Tibial artery (tissue), 4 donors: ENCODE data around the gene CD58.
A peak's percentile ranks its signal among the peaks of the same experiment; 100 is the strongest.
"Not testable (repeated sequence)": the region's sequence is repeated elsewhere in the genome, so short reads cannot be mapped to it uniquely, and the experiment has no call there.

ENCODE experiments used
- DNase-seq, 2 donors: peaks; one replicate each; pipeline ENCODE4 v3.0.0-alpha.2; 2019
- H3K27ac ChIP-seq, 2 donors: fragments of 200-600 bp; sonication (generic) in 1 of 2; 1 replicate in 1 of 2; 2 replicates in 1 of 2; pipeline ENCODE4 v1.5.1; 2018 to 2019; ENCODE audit warnings: mild to moderate bottlenecking in 1 of 2
- H3K27me3 ChIP-seq, 2 donors: fragments of 200-600 bp; sonication (generic) in 1 of 2; one replicate each; pipeline versions ENCODE4 v1.5.1 to v1.6.0; 2016 to 2019
- H3K36me3 ChIP-seq, 3 donors: fragments of 200-600 bp; sonication (generic) in 2 of 3; one replicate each; pipeline ENCODE4 v1.5.1; 2016 to 2019; ENCODE audit warnings: mild to moderate bottlenecking in 2 of 3
- H3K4me1 ChIP-seq, 4 donors: fragments of 200-600 bp; sonication (generic) in 2 of 4; 1 replicate in 3 of 4; 2 replicates in 1 of 4; pipeline ENCODE4 v1.5.1; 2016 to 2019
- H3K4me3 ChIP-seq, 2 donors: fragments of 200-600 bp; sonication (generic) in 1 of 2; 1 replicate in 1 of 2; 2 replicates in 1 of 2; pipeline ENCODE4 v1.5.1; 2018 to 2019; ENCODE audit warnings: mild to moderate bottlenecking in 2 of 2
- H3K9me3 ChIP-seq, 3 donors: fragments of 200-600 bp; sonication (generic) in 1 of 3; one replicate each; pipeline ENCODE4 v1.5.1; 2016 to 2019
- CTCF ChIP-seq, 2 experiments: fragments of 200-600 bp in 1 of 2; fragments of 450-650 bp in 1 of 2; IDR thresholded peaks; one replicate each; pipeline ENCODE4 v1.5.1; 2017 to 2019; ENCODE audit warnings: antibody characterized with exemption in 2 of 2, mild to moderate bottlenecking in 1 of 2, moderate library complexity in 1 of 2
- intact Hi-C: fragments of 100-400 bp; cut with DNase I; formaldehyde crosslinking; loops from one replicate; pipeline ENCODE4 v1.15.0; 2023; ENCODE audit warnings: low total_unique reads

Gene CD58

GRCh38 chr1:116570358-116571214 is at the start of gene CD58:
CD58 (minus strand) TSS chr1:116571026; CDS start chr1:116570972, 54 bp downstream.
- peak; percentile 88 to 95 for DNase-seq
- peak; percentile 67 to 82 for TF ChIP-seq CTCF (IDR thresholded peaks at IDR 0.05)
- intact Hi-C loops: loop anchor here (5.0 kb wide), 2 partner anchors 198 to 487 kb away; partner anchors contain the start of gene ATP1A1
- H3K4me1 ChIP-seq: peaks cover 0 to 47% (median 8%) of the 10 kb centered on the region in 4 donors
- peak within 1 kb of the TSS; percentile 96 for H3K27ac ChIP-seq
- peak within 1 kb of the TSS; percentile 88 to 90 for H3K4me3 ChIP-seq
- H3K27me3 ChIP-seq: no peaks in the 10 kb centered on the region
- no peaks in the 10 kb centered on the region for H3K9me3 ChIP-seq
- H3K36me3 ChIP-seq: no peaks in the 10 kb centered on the region

- H3K27ac ChIP-seq, H3K4me3 ChIP-seq, H3K9me3 ChIP-seq, H3K27me3 ChIP-seq, DNase-seq, H3K4me1 ChIP-seq, H3K36me3 ChIP-seq, intact Hi-C loops: not testable (repeated sequence)
Observed at GRCh38 chr1:116620392-116620791, 49.6 kb upstream of the CD58 start.

- H3K4me3 ChIP-seq, H3K27ac ChIP-seq, H3K36me3 ChIP-seq, H3K4me1 ChIP-seq, DNase-seq, H3K27me3 ChIP-seq, H3K9me3 ChIP-seq, intact Hi-C loops: not testable (repeated sequence)
Observed at GRCh38 chr1:116619106-116619505, 48.3 kb upstream of the CD58 start.

GRCh38 chr1:116617808-116618207 is 47.0 kb upstream of the CD58 start:
- H3K27ac ChIP-seq, H3K4me3 ChIP-seq, H3K36me3 ChIP-seq, DNase-seq, H3K27me3 ChIP-seq, intact Hi-C loops, H3K9me3 ChIP-seq, H3K4me1 ChIP-seq: not testable (repeated sequence)

GRCh38 chr1:116613825-116614224 is 43.0 kb upstream of the CD58 start:
- H3K4me3 ChIP-seq, H3K4me1 ChIP-seq, intact Hi-C loops, H3K9me3 ChIP-seq, H3K27ac ChIP-seq, DNase-seq, H3K27me3 ChIP-seq: not testable (repeated sequence)
- peaks cover 0 to 12% (median 0%) of the 10 kb centered on the region in 3 donors for H3K36me3 ChIP-seq

GRCh38 chr1:116609801-116610371 is 39.1 kb upstream of the CD58 start:
- H3K4me1 ChIP-seq: not testable (repeated sequence)

GRCh38 chr1:116608841-116609240 is 38.0 kb upstream of the CD58 start:
- H3K36me3 ChIP-seq, H3K9me3 ChIP-seq, H3K4me3 ChIP-seq, H3K4me1 ChIP-seq, H3K27me3 ChIP-seq, DNase-seq, H3K27ac ChIP-seq, intact Hi-C loops: not testable (repeated sequence)

More at GRCh38 chr1:116609801-116610371, 39.1 kb upstream of the CD58 start:
- DNase-seq, intact Hi-C loops, H3K27me3 ChIP-seq, H3K27ac ChIP-seq, H3K4me3 ChIP-seq, H3K9me3 ChIP-seq: not testable (repeated sequence)
- H3K36me3 ChIP-seq: peaks cover 0 to 12% (median 0%) of the 10 kb centered on the region in 3 donors

GRCh38 chr1:116608151-116608550 is 37.3 kb upstream of the CD58 start:
- H3K4me1 ChIP-seq, H3K27ac ChIP-seq, H3K4me3 ChIP-seq, intact Hi-C loops, H3K27me3 ChIP-seq, H3K9me3 ChIP-seq, H3K36me3 ChIP-seq, DNase-seq: not testable (repeated sequence)

- DNase-seq, intact Hi-C loops, H3K4me3 ChIP-seq, H3K9me3 ChIP-seq, H3K27me3 ChIP-seq, H3K4me1 ChIP-seq, H3K27ac ChIP-seq, H3K36me3 ChIP-seq: not testable (repeated sequence)
Observed at GRCh38 chr1:116607463-116607862, 36.6 kb upstream of the CD58 start.

GRCh38 chr1:116606067-116606466 is 35.2 kb upstream of the CD58 start:
- H3K27ac ChIP-seq, H3K4me3 ChIP-seq, H3K4me1 ChIP-seq, H3K36me3 ChIP-seq, H3K27me3 ChIP-seq, H3K9me3 ChIP-seq, intact Hi-C loops: not testable (repeated sequence)
- DNase-seq: peak in 1 of 2 donors; percentile 26
